ENCODE results near the gene TSPAN17.

TSPAN17 gene

DNA sequence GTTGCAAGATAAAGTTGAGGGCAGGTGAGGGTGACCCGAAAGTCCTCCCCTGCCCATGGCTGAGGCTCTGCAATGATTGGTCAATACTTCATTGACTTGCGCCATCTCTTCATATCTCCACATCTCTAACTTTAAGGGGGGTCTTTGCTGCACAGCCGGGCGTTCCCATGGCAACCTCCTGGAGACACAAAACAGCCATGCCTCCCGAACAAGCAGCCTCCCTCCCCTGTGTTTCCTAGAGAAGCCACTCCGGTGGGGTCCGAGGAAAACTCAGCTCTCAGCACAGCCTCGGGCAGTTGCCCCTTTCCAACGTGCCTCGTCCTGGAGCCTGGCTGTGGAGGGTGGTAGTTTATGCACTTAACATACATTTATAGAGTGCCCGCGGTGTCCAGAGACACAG is 57.5 kb downstream of the TSPAN17 start:
- no peak for DNase-seq (ENCODE audit: low spot score)
- TF ChIP-seq, protein P1, sequence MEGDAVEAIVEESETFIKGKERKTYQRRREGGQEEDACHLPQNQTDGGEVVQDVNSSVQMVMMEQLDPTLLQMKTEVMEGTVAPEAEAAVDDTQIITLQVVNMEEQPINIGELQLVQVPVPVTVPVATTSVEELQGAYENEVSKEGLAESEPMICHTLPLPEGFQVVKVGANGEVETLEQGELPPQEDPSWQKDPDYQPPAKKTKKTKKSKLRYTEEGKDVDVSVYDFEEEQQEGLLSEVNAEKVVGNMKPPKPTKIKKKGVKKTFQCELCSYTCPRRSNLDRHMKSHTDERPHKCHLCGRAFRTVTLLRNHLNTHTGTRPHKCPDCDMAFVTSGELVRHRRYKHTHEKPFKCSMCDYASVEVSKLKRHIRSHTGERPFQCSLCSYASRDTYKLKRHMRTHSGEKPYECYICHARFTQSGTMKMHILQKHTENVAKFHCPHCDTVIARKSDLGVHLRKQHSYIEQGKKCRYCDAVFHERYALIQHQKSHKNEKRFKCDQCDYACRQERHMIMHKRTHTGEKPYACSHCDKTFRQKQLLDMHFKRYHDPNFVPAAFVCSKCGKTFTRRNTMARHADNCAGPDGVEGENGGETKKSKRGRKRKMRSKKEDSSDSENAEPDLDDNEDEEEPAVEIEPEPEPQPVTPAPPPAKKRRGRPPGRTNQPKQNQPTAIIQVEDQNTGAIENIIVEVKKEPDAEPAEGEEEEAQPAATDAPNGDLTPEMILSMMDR (IDR thresholded peaks at IDR 0.05; ENCODE audit: borderline replicate concordance, control extremely low read depth, extremely low read depth, insufficient read depth, missing control alignments), result no peak
- in situ Hi-C loops (cut with MboI; ENCODE audit: low sequenced_read_pairs, unreplicated experiment), result no loop called here

All from GM13976 (cell line).